ENCODE results near the gene SOST.

GRCh38 chr17:43767053-43767712, 8.6 kb upstream of the SOST start:
- TF ChIP-seq CTCF (conservative IDR thresholded peaks at IDR 0.05 in 1 of 2, IDR thresholded peaks at IDR 0.05 in 1 of 2; ENCODE audit: low read depth in 1 of 2, low read length in 2 of 2) (no peak), EZH2 (IDR thresholded peaks at IDR 0.05; ENCODE audit: low read length, missing control alignments) (no peak)

All from fibroblast of lung (primary cell).